Activated naive CD4-positive, alpha-beta T cell treated with Interleukin-2 at 50 U/mL for 16 hours (primary cell): ENCODE measurements around the gene PTPN3.

Experiments used
- DNase-seq: peaks from one replicate; pipeline ENCODE4 v3.0.0-alpha.2; 2020

The PTPN3 gene

GRCh38 chr9:109451311-109452025 lies 46.6 kb downstream of the PTPN3 start:
- no peak for DNase-seq

GRCh38 chr9:109450346-109450745 lies 47.8 kb downstream of the PTPN3 start:
- DNase-seq = no peak

GRCh38 chr9:109449036-109449798 lies 48.9 kb downstream of the PTPN3 start:
- no peak for DNase-seq

- DNase-seq = no peak
Observed at GRCh38 chr9:109448223-109448622, 49.9 kb downstream of the PTPN3 start.

- no peak for DNase-seq
Observed at GRCh38 chr9:109447329-109448076, 50.6 kb downstream of the PTPN3 start.

GRCh38 chr9:109444771-109445320 lies 53.3 kb downstream of the PTPN3 start:
- DNase-seq = no peak

- DNase-seq = no peak
Observed at GRCh38 chr9:109442716-109443115, 55.4 kb downstream of the PTPN3 start.

- DNase-seq = no peak
Observed at GRCh38 chr9:109441296-109441695, 56.8 kb downstream of the PTPN3 start.

GRCh38 chr9:109440797-109441287 lies 57.3 kb downstream of the PTPN3 start:
- peak; percentile 46 for DNase-seq

GRCh38 chr9:109440117-109440515 lies 58.0 kb downstream of the PTPN3 start:
- no peak for DNase-seq

- no peak for DNase-seq
Observed at GRCh38 chr9:109439378-109440116, 58.6 kb downstream of the PTPN3 start.

- no peak for DNase-seq
Observed at GRCh38 chr9:109437286-109437685, 60.8 kb downstream of the PTPN3 start.

GRCh38 chr9:109436071-109436470 lies 62.0 kb downstream of the PTPN3 start:
- DNase-seq = no peak

- DNase-seq = no peak
Observed at GRCh38 chr9:109433476-109433875, 64.6 kb downstream of the PTPN3 start.

- DNase-seq = no peak
Observed at GRCh38 chr9:109430231-109430630, 67.9 kb downstream of the PTPN3 start.

- DNase-seq = no peak
Observed at GRCh38 chr9:109428854-109429253, 69.3 kb downstream of the PTPN3 start.

- DNase-seq = no peak
Observed at GRCh38 chr9:109427886-109428285, 70.2 kb downstream of the PTPN3 start.

- DNase-seq = no peak
Observed at GRCh38 chr9:109426626-109427402, 71.3 kb downstream of the PTPN3 start.

GRCh38 chr9:109424618-109425017 lies 73.5 kb downstream of the PTPN3 start:
- no peak for DNase-seq

- DNase-seq = no peak
Observed at GRCh38 chr9:109423877-109424276, 74.2 kb downstream of the PTPN3 start.

- no peak for DNase-seq
Observed at GRCh38 chr9:109422641-109423040, 75.5 kb downstream of the PTPN3 start.
